Effector CD8-positive, alpha-beta T cell (primary cell): ENCODE data around the gene KIF5C.
"Not testable (repeated sequence)": the region's sequence is repeated elsewhere in the genome, so short reads cannot be mapped to it uniquely, and the experiment has no call there.

Experiments
- DNase-seq: peaks from one replicate; lab custom pipeline; 2025; lab: John Stamatoyannopoulos, UW
- total RNA-seq, 4 experiments: gene quantifications; one replicate each; lab custom pipeline; 2026; lab: John Stamatoyannopoulos, UW

The KIF5C gene
- total RNA-seq: 18.1 to 38.2 (median 31.0) reads per million in 4 experiments

- DNase-seq: peak; percentile 82
Observed at GRCh38 chr2:148874868-148875341, at the start of gene KIF5C. KIF5C (plus strand) TSS chr2:148875227; CDS start chr2:148875618, 391 bp downstream.

GRCh38 chr2:148826791-148827190, 48.2 kb upstream of the KIF5C start:
- no peak for DNase-seq

- DNase-seq: no peak
Observed at GRCh38 chr2:148828941-148829340, 46.1 kb upstream of the KIF5C start.

GRCh38 chr2:148829618-148830017, 45.4 kb upstream of the KIF5C start:
- no peak for DNase-seq

GRCh38 chr2:148832637-148833036, 42.4 kb upstream of the KIF5C start:
- no peak for DNase-seq

- DNase-seq: no peak
Observed at GRCh38 chr2:148842050-148842449, 33.0 kb upstream of the KIF5C start.

GRCh38 chr2:148848146-148848545, 26.9 kb upstream of the KIF5C start:
- DNase-seq: no peak

GRCh38 chr2:148853458-148853857, 21.6 kb upstream of the KIF5C start:
- DNase-seq: no peak

- DNase-seq: no peak
Observed at GRCh38 chr2:148860037-148860436, 15.0 kb upstream of the KIF5C start.

GRCh38 chr2:148861367-148861766, 13.7 kb upstream of the KIF5C start:
- no peak for DNase-seq

- DNase-seq: not testable (repeated sequence)
Observed at GRCh38 chr2:148862478-148862877, 12.5 kb upstream of the KIF5C start.

GRCh38 chr2:148865512-148865911, 9.5 kb upstream of the KIF5C start:
- no peak for DNase-seq

- DNase-seq: no peak
Observed at GRCh38 chr2:148866091-148866490, 8.9 kb upstream of the KIF5C start.

GRCh38 chr2:148867079-148867769, 7.8 kb upstream of the KIF5C start:
- no peak for DNase-seq

GRCh38 chr2:148875387-148876051, 492 bp downstream of the KIF5C start:
- DNase-seq: no peak

GRCh38 chr2:148876202-148876594, 1.2 kb downstream of the KIF5C start:
- no peak for DNase-seq

GRCh38 chr2:148876595-148877402, 1.8 kb downstream of the KIF5C start:
- peak; percentile 8 for DNase-seq

GRCh38 chr2:148877403-148877740, 2.3 kb downstream of the KIF5C start:
- no peak for DNase-seq

GRCh38 chr2:148880636-148881035, 5.6 kb downstream of the KIF5C start:
- DNase-seq: no peak

- DNase-seq: no peak
Observed at GRCh38 chr2:148882051-148882450, 7.0 kb downstream of the KIF5C start.

GRCh38 chr2:148885209-148885608, 10.2 kb downstream of the KIF5C start:
- no peak for DNase-seq

- DNase-seq: no peak
Observed at GRCh38 chr2:148885988-148886387, 11.0 kb downstream of the KIF5C start.
